Kidney epithelial cell (primary cell): ENCODE measurements around the gene UFD1. TPM values are rescaled to one million over a fixed set of nuclear protein-coding genes. Genes with fewer than 3 reads are reported as not detected.

ENCODE experiments used
- DNase-seq: peaks from one replicate; pipeline ENCODE4 v3.0.0-alpha.2; 2010; ENCODE audit warnings: low read depth
- H3K27me3 ChIP-seq: 2 replicates; pipeline ENCODE4 v1.6.0; 2011; ENCODE audit warnings: low read length; ENCODE audit not compliant: control insufficient read depth, insufficient read depth
- H3K36me3 ChIP-seq: 2 replicates; pipeline ENCODE4 v1.5.1; 2011; ENCODE audit warnings: low read length; ENCODE audit not compliant: control insufficient read depth, insufficient read depth
- H3K4me3 ChIP-seq: 2 replicates; pipeline ENCODE4 v1.5.1; 2011; ENCODE audit warnings: low read depth, mild to moderate bottlenecking, control low read depth, low read length
- CTCF ChIP-seq: IDR thresholded peaks from 2 replicates; pipeline ENCODE4 v1.5.1; 2011; ENCODE audit warnings: mild to moderate bottlenecking, moderate library complexity, low read length, control low read depth, inconsistent platforms; ENCODE audit not compliant: insufficient read depth, poor library complexity, severe bottlenecking
- total RNA-seq: library from RNA; depleted of rRNA; stranded (reverse); fragments of >200 nt; gene quantifications from 2 replicates; pipeline ENCODE4 v1.2.3, GENCODE V29; 2015

Gene UFD1
- total RNA-seq, 1 donor from 2014 or later, result 48.9 TPM

- peaks cover 3% of the 10 kb centered on the region for H3K36me3 ChIP-seq
- no peak for TF ChIP-seq CTCF
- H3K27me3 ChIP-seq, result no peaks in the 10 kb centered on the region
- DNase-seq, result no peak
- H3K4me3 ChIP-seq, result no peak overlapping the region
Observed at GRCh38 chr22:19455585-19456370, 23.2 kb downstream of the UFD1 start.

GRCh38 chr22:19455033-19455432, 24.0 kb downstream of the UFD1 start:
- no peak for TF ChIP-seq CTCF
- Histone ChIP-seq H3K36me3 (peaks cover 3% of the 10 kb centered on the region), H3K27me3 (no peaks in the 10 kb centered on the region), H3K4me3 (no peak overlapping the region)
- DNase-seq, result no peak

- no peak overlapping the region for H3K4me3 ChIP-seq
- no peak for TF ChIP-seq CTCF
- H3K27me3 ChIP-seq, result no peaks in the 10 kb centered on the region
- no peak for DNase-seq
- peaks cover 3% of the 10 kb centered on the region for H3K36me3 ChIP-seq
Observed at GRCh38 chr22:19454156-19454555, 24.8 kb downstream of the UFD1 start.

- peaks cover 3% of the 10 kb centered on the region for H3K36me3 ChIP-seq
- no peak for TF ChIP-seq CTCF
- H3K4me3 ChIP-seq, result no peak overlapping the region
- H3K27me3 ChIP-seq, result no peaks in the 10 kb centered on the region
- no peak for DNase-seq
Observed at GRCh38 chr22:19453718-19454117, 25.3 kb downstream of the UFD1 start.

GRCh38 chr22:19451570-19451969, 27.4 kb downstream of the UFD1 start:
- H3K36me3 ChIP-seq, result peaks cover 3% of the 10 kb centered on the region
- DNase-seq, result no peak
- no peak overlapping the region for H3K4me3 ChIP-seq
- no peak for TF ChIP-seq CTCF
- no peaks in the 10 kb centered on the region for H3K27me3 ChIP-seq

GRCh38 chr22:19450363-19451175, 28.4 kb downstream of the UFD1 start:
- H3K4me3 ChIP-seq, result no peak overlapping the region
- H3K27me3 ChIP-seq, result no peaks in the 10 kb centered on the region
- DNase-seq, result no peak
- no peak for TF ChIP-seq CTCF
- H3K36me3 ChIP-seq, result peaks cover 1% of the 10 kb centered on the region
